ENCODE measurements around the gene DTD1.

- TF ChIP-seq CTCF (IDR thresholded peaks at IDR 0.05) (no peak), MXI1 (IDR thresholded peaks at IDR 0.05; ENCODE audit: low read depth, low read length) (no peak), NRF1 (IDR thresholded peaks at IDR 0.05; ENCODE audit: low read depth, low read length) (no peak), EZH2phosphoT487 (IDR thresholded peaks at IDR 0.05; ENCODE audit: borderline replicate concordance, low read depth) (no peak), FOXM1 (IDR thresholded peaks at IDR 0.05; ENCODE audit: low read depth) (no peak), NFIC (IDR thresholded peaks at IDR 0.05; ENCODE audit: borderline replicate concordance) (no peak), REST (IDR thresholded peaks at IDR 0.05; ENCODE audit: low read depth, low read length) (no peak), SIN3A (IDR thresholded peaks at IDR 0.05; ENCODE audit: borderline replicate concordance, low read depth, low read length) (no peak), YY1 (IDR thresholded peaks at IDR 0.05; ENCODE audit: low read depth) (no peak), RAD21 (IDR thresholded peaks at IDR 0.05; ENCODE audit: low read length) (no peak), POLR2AphosphoS5 (IDR thresholded peaks at IDR 0.05; ENCODE audit: low read depth, low read length) (no peak), IRF3 (IDR thresholded peaks at IDR 0.05; ENCODE audit: low read depth, low read length) (no peak), ZBTB33 (IDR thresholded peaks at IDR 0.05; ENCODE audit: borderline replicate concordance, low read depth) (no peak)
- TF ChIP-seq, protein P1, sequence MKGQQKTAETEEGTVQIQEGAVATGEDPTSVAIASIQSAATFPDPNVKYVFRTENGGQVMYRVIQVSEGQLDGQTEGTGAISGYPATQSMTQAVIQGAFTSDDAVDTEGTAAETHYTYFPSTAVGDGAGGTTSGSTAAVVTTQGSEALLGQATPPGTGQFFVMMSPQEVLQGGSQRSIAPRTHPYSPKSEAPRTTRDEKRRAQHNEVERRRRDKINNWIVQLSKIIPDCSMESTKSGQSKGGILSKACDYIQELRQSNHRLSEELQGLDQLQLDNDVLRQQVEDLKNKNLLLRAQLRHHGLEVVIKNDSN (IDR thresholded peaks at IDR 0.05; ENCODE audit: borderline replicate concordance, low read depth) = no peak
Measured at GRCh38 chr20:18686696-18687095, 98.8 kb downstream of the DTD1 start.
